Progenitor cell of endocrine pancreas (in vitro differentiated cells): ENCODE results near the gene MR1. TPM values are rescaled to one million over a fixed set of nuclear protein-coding genes. Genes with fewer than 3 reads are reported as not detected.

Experiments
- DNase-seq: peaks from one replicate; pipeline ENCODE4 v3.0.0; 2021; ENCODE audit warnings: low spot score; ENCODE audit not compliant: unreplicated experiment
- H3K27ac Mint-ChIP-seq: 2 replicates; pipeline ENCODE4 v1.8.0; 2021; ENCODE audit warnings: mild to moderate bottlenecking, moderate library complexity, mixed read lengths
- H3K27me3 Mint-ChIP-seq: 2 replicates; pipeline ENCODE4 v1.8.0; 2021; ENCODE audit warnings: mixed read lengths
- H3K36me3 Mint-ChIP-seq: 2 replicates; pipeline ENCODE4 v1.8.0; 2022; ENCODE audit warnings: mixed read lengths; ENCODE audit not compliant: insufficient read depth
- H3K4me1 Mint-ChIP-seq: 2 replicates; pipeline ENCODE4 v1.8.0; 2021; ENCODE audit warnings: low read depth, mixed read lengths
- H3K4me3 Mint-ChIP-seq: 2 replicates; pipeline ENCODE4 v1.8.0; 2021; ENCODE audit warnings: low read depth, mild to moderate bottlenecking, moderate library complexity, mixed read lengths
- H3K9me3 Mint-ChIP-seq: 2 replicates; pipeline ENCODE4 v1.8.0; 2021; ENCODE audit warnings: low read depth, mixed read lengths
- CTCF ChIP-seq: fragments of 200-600 bp; sonication (generic); IDR thresholded peaks from one replicate; pipeline ENCODE4 v1.5.0; 2021; ENCODE audit warnings: antibody characterized with exemption, mild to moderate bottlenecking; ENCODE audit not compliant: unreplicated experiment
- total RNA-seq: library from RNA; stranded (reverse); gene quantifications from 2 replicates; pipeline ENCODE4 v1.2.1, GENCODE V29; 2021

Gene MR1
- total RNA-seq, 1 donor from 2014 or later = 0.57 TPM

GRCh38 chr1:181021811-181022434, 11.9 kb upstream of the MR1 start:
- DNase-seq = no peak
- Mint-ChIP-seq H3K4me1 (peaks cover 18% of the 10 kb centered on the region), H3K9me3 (no peaks in the 10 kb centered on the region), H3K4me3 (peak overlapping the region; percentile 97), H3K27ac (peak overlapping the region; percentile 99), H3K36me3 (peaks cover 4% of the 10 kb centered on the region), H3K27me3 (peaks cover 12% of the 10 kb centered on the region)
- TF ChIP-seq CTCF = no peak

GRCh38 chr1:181023265-181024057, 10.3 kb upstream of the MR1 start:
- Mint-ChIP-seq H3K27ac (peak overlapping the region; percentile 99), H3K36me3 (no peaks in the 10 kb centered on the region)
- no peak for TF ChIP-seq CTCF

GRCh38 chr1:181028196-181028595, 5.6 kb upstream of the MR1 start:
- Mint-ChIP-seq H3K36me3 (no peaks in the 10 kb centered on the region), H3K27ac (no peak overlapping the region), H3K9me3 (no peaks in the 10 kb centered on the region), H3K4me3 (no peak overlapping the region), H3K4me1 (no peaks in the 10 kb centered on the region), H3K27me3 (peaks cover 15% of the 10 kb centered on the region)
- TF ChIP-seq CTCF = no peak
- no peak for DNase-seq

More at GRCh38 chr1:181023265-181024057, 10.3 kb upstream of the MR1 start:
- Mint-ChIP-seq H3K4me3 (peak overlapping the region; percentile 97), H3K9me3 (no peaks in the 10 kb centered on the region), H3K4me1 (peaks cover 18% of the 10 kb centered on the region), H3K27me3 (peaks cover 15% of the 10 kb centered on the region)
- DNase-seq = no peak

GRCh38 chr1:181028615-181029014, 5.2 kb upstream of the MR1 start:
- Mint-ChIP-seq H3K27me3 (peaks cover 15% of the 10 kb centered on the region), H3K27ac (no peak overlapping the region), H3K4me1 (no peaks in the 10 kb centered on the region), H3K9me3 (no peaks in the 10 kb centered on the region), H3K4me3 (no peak overlapping the region), H3K36me3 (no peaks in the 10 kb centered on the region)
- no peak for DNase-seq
- TF ChIP-seq CTCF = no peak

GRCh38 chr1:181032535-181032934, 1.2 kb upstream of the MR1 start:
- Mint-ChIP-seq H3K27me3 (no peaks in the 10 kb centered on the region), H3K27ac (no peak overlapping the region), H3K9me3 (no peaks in the 10 kb centered on the region), H3K4me1 (peaks cover 6% of the 10 kb centered on the region), H3K4me3 (no peak overlapping the region), H3K36me3 (no peaks in the 10 kb centered on the region)
- no peak for DNase-seq
- TF ChIP-seq CTCF = no peak
